Epidermal melanocyte (primary cell): ENCODE data around the gene EIF3J.

Source experiments
- DNase-seq: peaks from one replicate; pipeline ENCODE4 v3.0.0; 2011; ENCODE audit warnings: low spot score; ENCODE audit not compliant: insufficient read length

The EIF3J gene

DNA sequence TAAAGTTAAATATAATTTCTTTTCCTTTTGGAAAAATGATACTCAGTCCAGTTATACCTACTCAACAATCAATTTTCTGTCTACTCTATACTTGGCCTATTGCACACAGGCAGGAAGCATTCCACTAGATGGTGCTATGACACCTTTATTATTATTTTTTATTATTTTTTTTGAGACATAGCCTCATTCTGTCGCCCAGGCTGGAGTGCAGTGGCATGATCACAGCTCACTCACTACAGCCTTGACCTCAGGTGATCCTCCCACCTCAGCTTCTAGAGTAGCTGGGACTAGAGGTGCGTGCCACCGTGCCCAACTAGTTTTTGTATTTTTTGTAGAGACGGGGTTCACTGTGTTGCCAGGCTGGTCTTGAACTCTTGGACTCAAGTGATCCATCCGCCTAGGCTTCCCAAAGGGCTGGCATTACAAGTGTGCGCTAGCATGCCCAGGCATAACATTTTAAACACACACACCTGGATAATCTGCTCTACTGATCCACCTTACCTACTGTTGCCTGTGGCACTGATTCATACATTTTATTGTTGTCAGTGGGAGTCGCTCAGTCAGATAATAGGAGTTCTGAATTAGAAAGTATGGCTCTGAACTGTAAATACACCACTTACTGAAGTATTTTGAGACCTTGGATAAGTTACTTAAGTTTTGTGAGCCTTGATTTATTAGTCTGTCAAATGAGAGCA lies 56.2 kb downstream of the EIF3J start:
- no peak for DNase-seq

DNA sequence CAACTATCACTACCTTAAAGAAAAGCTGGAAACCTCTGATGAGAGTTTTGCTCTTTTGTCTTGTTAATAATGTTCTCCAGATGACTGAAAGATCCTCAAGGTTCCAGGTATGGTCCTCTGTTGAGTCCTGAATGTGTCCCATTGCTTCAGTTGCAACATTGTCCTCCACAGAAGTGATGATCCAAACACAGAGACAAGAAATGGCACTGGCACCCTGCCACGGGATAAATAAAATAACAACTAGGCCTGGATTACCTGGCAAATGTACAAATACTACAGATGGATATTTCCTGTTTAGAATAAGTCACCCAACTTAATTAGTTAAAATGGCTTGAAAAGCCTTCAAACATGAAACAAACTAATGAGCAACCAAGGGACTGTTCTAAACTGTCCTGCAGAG lies 58.3 kb downstream of the EIF3J start:
- no peak for DNase-seq

DNA sequence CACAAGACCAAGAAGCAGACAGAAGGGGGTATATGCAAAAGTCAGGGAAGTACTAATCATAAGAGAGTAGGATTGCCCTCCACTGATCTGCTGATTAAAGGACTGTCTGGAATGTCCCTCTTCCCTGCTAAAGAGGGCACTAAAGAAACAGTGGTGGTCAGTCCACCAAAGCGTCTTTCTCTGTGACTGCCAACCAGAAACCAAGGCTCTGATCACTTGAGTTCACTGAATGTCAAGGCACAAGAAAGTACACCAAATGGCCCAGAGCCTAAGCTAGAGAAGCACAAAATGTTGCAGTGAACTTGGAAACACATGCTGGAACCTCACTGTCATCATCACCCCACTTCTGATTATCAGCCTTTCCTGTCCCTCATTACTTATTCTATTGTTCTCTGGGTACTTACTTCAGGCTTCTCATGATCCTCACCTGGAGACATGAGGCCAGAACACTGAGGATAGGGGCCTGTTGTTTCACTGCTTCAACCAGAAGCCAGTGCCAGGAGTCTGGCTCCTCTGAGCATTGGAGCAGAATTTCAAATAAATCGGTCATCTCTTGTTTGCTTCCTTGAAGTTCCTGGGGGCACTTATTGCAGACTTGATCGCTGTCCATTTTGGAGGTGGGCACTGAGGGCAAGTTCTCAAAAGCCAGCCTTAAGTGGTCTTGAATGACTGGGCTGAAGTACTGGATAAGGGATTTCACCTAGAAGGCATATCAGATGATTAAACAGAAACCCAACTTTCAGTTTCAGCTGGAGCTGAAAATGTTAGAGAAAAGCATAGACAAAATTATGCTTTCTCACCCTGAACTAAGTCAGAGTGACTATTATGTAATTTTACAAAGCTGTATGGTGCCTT lies 58.9 kb downstream of the EIF3J start:
- no peak for DNase-seq

DNA sequence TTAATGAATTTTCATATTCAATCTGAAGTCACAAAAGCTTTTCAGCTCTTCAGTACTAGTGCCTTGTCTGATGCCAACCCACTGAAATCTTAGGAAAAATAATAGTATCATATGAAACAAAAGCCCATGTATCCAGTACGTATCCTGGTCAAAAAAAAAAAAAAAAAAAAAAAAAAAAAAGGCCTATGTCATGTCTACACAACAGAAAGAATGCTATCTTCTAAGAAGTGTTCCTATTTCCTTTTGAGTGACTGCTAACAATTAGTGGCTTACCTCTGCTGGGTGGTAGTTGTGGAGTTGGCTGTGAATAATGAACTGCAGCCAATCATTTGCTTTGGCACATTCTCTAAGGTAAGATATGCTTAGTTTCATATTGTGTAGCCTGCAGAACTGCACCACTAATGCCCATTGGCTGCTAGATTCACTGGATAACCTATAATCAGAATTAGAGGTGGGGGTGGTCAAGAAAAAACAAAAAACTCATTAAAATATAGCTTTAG lies 59.6 kb downstream of the EIF3J start:
- no peak for DNase-seq

DNA sequence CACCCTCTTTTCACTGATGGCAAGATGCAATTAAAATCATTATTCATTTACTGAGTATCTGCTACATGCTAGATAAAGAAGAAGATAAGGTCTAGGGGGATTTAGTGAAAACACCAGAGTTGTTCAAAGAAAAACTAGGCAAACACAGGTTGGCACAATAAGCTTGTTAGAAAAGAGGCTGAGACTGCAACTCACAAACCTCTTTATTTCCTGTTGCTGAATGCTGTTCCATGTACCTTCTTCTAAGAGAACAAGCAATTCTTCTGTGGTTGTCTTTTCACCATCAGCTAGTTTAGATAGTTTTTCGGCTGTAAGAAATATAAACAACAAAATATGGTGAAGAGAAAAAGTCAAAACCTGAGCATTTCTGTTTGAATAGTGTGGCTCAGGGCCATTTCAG lies 61.1 kb downstream of the EIF3J start:
- no peak for DNase-seq

DNA sequence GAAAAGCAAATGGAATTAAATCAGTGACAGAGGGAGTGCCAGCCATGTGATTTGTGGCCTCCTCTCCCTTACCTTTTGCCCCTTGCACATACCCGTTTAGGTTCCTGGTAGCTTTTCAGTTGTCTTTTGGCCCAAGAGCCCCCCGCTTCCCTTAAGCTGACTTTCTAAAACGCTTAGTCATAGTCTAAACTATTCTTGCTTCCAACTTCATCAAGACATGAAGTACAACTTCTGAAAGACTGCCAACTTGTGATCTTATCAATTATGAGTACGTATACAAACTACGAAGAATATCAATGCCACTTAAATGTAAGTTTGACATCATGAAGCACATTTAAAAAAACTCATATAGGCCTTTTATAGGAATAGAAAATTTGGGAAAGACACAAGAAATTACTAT lies 61.9 kb downstream of the EIF3J start:
- DNase-seq = no peak

DNA sequence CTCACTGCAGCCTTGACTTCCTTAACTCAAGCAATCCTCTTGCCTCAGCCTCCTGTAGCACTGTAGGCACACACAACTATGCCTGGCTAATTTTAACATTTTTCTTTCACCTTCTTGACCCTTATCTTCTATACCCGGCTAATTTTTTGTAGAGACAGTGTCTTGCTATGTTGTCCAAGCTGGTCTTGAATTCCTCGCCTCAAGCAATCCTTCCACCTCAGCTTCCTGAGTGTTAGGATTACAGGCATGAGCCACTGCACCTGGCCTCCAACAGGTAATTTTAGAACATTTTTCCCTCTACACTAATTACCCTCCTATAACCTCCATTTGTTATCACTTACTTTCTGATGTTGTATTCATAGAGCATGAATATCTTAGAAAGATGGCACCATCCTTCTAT lies 66.2 kb downstream of the EIF3J start:
- DNase-seq = no peak

DNA sequence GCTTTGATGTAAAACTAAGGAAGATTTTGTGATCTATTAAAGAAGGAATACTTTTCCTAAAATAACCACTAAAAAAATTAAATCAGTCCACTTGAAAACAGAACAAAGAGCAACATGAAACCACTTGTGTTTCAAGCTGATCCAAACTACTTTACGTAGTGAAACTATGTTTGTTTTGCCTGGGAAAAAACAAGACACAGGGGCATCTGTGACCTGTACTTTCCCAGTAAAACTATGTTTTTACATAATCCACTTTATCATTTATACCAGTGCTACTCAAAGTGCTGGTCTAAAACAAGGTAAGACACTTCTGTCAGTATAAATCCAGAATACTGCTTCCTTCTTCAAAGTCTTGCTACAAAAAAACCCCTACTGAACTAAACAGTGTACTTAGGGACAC lies 69.8 kb downstream of the EIF3J start:
- no peak for DNase-seq
